GM20000 (cell line): ENCODE measurements around the gene EPHA3.

Experiments used
- DNase-seq: peaks from one replicate; pipeline ENCODE4 v3.0.0; 2012; ENCODE audit warnings: low spot score
- TF ChIP-seq, protein P1 (sequence below): IDR thresholded peaks from 2 replicates; pipeline ENCODE4 v1.5.1; 2012; ENCODE audit warnings: mild to moderate bottlenecking, control low read depth; ENCODE audit errors: extremely low read depth, missing control alignments

Gene EPHA3

GRCh38 chr3:89087851-89088250 lies 19.6 kb upstream of the EPHA3 start:
- no peak for DNase-seq
- TF ChIP-seq, protein P1, sequence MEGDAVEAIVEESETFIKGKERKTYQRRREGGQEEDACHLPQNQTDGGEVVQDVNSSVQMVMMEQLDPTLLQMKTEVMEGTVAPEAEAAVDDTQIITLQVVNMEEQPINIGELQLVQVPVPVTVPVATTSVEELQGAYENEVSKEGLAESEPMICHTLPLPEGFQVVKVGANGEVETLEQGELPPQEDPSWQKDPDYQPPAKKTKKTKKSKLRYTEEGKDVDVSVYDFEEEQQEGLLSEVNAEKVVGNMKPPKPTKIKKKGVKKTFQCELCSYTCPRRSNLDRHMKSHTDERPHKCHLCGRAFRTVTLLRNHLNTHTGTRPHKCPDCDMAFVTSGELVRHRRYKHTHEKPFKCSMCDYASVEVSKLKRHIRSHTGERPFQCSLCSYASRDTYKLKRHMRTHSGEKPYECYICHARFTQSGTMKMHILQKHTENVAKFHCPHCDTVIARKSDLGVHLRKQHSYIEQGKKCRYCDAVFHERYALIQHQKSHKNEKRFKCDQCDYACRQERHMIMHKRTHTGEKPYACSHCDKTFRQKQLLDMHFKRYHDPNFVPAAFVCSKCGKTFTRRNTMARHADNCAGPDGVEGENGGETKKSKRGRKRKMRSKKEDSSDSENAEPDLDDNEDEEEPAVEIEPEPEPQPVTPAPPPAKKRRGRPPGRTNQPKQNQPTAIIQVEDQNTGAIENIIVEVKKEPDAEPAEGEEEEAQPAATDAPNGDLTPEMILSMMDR = no peak

DNA sequence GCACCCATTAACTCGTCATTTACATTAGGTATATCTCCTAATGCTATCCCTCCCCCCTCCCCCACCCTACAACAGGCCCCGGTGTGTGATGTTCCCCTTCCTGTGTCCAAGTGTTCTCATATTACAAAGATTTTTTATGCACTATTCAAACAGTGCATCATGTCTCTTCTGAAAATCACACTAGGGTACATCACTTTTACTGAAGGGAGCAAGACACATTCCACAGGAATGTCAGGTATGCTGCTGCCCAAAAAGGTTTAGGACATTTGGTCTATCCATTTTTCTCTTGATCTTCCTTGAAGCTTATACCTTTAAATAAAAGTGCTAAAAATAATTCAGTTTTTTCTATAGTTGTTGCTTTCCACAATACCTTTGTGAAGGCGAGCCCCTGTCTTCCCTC lies 9.2 kb upstream of the EPHA3 start:
- TF ChIP-seq, protein P1 = no peak
- DNase-seq = no peak

DNA sequence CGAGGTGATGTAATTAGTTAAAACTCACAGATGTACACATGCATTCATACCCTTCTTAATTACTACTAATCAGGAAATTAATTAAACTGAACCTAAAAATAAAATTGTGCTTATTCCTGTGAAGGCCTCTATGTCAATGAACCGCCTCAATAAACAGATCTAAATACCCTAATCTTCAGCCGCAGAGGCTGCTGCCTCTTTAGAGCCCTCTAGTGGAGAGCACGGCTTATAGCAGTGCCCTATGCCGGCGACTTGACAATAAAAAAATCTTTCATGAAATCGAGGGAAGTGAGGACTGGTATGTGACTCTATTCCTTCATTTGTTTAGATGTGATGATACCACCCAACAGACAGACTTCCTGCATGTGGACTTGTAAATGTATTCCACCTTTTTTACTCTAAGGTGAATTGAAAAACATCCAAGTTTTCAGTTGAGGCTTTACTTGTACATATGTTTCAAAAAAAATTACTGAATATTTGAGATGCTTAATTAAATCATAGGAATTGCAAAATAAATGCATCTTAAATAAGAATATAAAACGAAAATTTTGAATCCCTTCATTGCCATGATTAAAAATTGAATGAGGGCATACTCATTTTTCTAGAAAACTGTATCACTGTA lies 8.3 kb upstream of the EPHA3 start:
- TF ChIP-seq, protein P1 = peak; percentile 69
- DNase-seq = peak; percentile 44

- TF ChIP-seq, protein P1 = no peak
- no peak for DNase-seq
Observed at GRCh38 chr3:89101251-89101650, 6.2 kb upstream of the EPHA3 start.

GRCh38 chr3:89101921-89102320 lies 5.5 kb upstream of the EPHA3 start:
- no peak for DNase-seq
- TF ChIP-seq, protein P1 = no peak

GRCh38 chr3:89104499-89104898 lies 2.9 kb upstream of the EPHA3 start:
- TF ChIP-seq, protein P1 = no peak
- no peak for DNase-seq

- no peak for DNase-seq
- TF ChIP-seq, protein P1 = no peak
Observed at GRCh38 chr3:89105503-89105902, 1.9 kb upstream of the EPHA3 start.

DNA sequence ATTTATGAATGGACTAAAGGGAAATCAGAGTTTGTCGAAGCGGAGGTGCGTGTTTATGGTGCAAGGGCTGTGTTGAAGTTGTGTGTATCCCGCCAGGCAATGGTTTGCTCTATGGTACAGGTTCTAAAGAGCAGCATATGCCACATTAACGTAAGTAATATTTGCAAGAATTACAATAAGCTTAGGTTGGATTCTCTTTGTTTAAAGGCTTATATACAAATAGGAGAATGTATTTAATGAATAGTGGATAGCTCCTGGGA lies 800 bp downstream of the EPHA3 start:
- TF ChIP-seq, protein P1 = no peak
- no peak for DNase-seq
